NCI-H1417 (cell line): ENCODE results near the gene CNTN5.
A peak's percentile ranks its signal among the peaks of the same experiment; 100 is the strongest.

Source experiments
- DNase-seq, 3 experiments: peaks; one replicate each; lab custom pipeline; 2025; lab: John Stamatoyannopoulos, UW

Gene CNTN5

GRCh38 chr11:99601179-99601578 is 580.4 kb downstream of the CNTN5 start:
- no peak for DNase-seq

GRCh38 chr11:99614352-99614751 is 593.6 kb downstream of the CNTN5 start:
- DNase-seq = no peak

- DNase-seq = peak in 1 of 3 experiments; percentile 23
These were observed 609.9 kb downstream of the CNTN5 start for GRCh38 chr11:99630629-99631028.

- DNase-seq = no peak
These were observed 610.9 kb downstream of the CNTN5 start for GRCh38 chr11:99631618-99632017.

DNA sequence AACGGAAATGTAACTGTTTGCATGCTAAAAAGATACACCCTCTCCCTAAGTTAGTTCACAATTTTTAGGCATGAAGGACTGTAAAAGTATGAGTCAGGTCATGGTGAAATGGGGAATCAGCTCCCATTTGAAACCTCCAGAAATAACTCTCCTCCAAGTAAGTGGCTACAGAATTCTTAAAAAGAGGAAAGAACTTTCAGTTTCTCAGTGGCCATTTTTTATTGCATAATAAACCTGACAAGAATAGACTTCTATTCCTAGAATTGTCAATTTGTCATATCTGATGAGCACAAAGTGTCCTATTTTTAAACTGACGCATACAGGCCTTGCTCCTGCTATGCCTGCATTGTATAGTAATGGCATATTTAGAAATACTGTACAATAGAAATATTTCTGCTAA is 612.2 kb downstream of the CNTN5 start:
- no peak for DNase-seq

DNA sequence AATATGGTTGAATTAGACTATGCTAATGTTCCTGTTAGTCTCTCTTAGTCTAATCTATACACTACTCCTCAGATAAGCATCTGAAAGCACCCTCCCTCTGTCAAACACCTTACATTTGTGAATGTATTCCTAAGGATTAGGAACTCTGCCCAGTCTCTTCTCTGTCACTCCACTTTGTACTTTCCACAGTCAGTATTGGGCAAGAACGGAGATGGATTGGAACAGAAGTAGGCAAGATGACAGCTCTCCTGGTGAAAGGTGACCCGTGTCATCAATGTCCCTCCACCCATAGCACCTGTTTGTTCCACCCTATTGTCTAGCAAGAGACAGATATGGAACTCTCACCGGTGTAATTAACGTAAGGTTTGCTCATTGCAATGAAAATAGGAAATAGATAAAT is 613.8 kb downstream of the CNTN5 start:
- DNase-seq = no peak

- no peak for DNase-seq
These were observed 617.4 kb downstream of the CNTN5 start for GRCh38 chr11:99638073-99638553.

GRCh38 chr11:99640671-99641070 is 619.9 kb downstream of the CNTN5 start:
- DNase-seq = no peak

DNA sequence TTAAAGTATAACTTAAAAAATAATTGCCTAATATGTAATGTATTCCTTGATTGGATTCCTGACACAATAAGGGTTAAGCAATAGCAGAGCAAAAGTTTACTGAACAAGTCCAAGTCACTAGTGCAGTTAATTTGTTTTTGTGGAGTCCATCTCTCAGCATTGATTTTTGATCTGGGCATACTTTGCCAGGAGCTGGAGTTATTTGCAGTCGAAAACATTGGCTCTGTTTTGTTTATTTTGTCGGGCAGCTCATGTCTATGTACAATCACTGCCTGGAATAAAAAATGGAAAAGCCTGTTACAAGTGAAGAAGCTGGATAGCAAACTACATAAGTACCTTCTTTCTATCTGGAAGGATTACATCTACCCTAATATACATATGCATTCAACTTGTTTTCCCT is 625.2 kb downstream of the CNTN5 start:
- DNase-seq = no peak

DNA sequence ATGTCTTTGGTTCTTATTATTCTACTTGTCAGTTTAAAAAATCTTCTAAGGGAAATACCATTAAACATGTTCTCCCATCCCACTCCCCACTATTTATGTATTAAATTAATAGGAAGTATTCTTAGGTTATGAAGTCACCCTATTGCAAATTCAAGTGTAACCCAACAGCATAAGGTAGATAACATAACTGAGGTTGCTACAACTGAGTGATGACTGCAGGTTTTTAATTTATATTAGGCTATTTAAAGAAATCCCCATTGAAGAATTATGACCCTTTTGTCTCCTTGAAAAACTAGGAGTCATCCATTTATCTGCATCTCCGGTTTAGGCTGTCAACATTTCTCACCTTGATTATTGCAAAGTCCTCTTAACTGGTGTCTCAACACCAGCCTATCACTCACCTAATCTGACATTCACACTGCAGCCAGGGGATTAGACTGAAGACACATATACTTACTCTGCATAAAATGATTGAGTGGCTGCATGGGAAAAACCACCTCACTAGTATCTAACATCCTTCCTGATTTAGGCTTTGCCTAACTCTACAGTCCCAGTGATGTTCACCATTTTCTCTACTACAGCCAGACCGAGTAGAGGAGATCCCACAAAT is 649.4 kb downstream of the CNTN5 start:
- no peak for DNase-seq

DNA sequence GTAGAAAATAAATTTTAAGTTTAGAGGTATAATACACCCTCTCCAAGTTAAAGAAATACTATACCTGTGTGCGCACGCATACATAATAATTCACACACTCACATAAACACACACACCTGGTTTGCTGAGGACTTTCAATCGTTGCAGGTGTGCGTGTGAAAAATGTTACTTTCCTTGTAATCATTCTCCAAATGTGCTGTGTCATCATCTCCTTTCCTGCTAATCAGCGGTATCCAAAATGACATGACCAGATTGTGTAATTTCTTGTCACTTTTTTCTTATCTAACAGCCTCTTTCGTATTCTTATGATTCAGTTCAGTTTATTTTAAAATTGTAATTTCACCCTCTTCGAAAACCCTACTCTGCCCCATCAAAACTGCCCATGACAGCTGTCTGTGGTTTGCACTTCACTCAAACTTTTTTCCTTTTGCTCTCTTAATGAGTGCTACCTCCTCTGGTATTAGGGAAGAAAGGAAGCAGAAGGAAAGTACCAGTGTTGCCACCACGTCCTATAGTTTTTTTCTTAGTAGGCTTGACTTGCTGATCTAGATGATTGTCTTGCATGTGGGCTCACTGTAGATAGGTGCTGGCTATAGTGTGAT is 651.2 kb downstream of the CNTN5 start:
- DNase-seq = no peak

DNA sequence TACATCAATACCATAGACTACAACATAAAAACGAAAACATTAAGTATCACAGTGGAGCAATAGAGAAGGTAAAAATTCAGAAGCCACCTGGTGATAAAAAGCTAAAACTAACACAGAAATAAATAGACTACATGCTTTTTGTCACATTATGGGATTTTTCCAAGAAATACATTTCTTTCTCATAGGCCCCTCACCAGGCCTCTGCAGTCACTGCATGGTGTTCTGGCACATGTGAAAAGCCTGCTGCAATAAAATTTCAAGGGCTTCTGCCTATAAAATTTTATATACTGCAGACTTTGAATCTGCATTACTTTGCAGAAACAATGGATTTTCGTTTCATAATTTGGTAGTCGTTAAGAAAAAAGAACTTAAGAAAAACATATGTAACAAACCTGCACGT is 655.5 kb downstream of the CNTN5 start:
- no peak for DNase-seq

DNA sequence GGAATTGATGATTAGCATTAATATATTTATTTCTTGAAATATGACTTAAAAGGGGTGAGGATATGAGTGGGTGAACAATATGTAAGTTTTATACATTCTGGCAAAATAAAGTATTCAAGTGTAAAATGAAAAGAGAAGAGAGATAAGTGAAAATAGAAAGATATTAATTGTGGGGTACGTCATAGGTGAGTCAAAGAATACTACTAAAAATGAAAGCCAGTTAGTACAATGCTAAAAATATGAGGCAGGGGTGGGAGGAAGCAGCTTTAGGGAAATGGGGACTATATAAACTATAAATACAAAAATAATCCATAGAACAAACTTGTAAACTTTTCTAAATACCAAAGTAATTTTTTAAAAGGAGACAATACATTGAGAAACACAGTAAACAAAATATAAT is 661.4 kb downstream of the CNTN5 start:
- DNase-seq = no peak

DNA sequence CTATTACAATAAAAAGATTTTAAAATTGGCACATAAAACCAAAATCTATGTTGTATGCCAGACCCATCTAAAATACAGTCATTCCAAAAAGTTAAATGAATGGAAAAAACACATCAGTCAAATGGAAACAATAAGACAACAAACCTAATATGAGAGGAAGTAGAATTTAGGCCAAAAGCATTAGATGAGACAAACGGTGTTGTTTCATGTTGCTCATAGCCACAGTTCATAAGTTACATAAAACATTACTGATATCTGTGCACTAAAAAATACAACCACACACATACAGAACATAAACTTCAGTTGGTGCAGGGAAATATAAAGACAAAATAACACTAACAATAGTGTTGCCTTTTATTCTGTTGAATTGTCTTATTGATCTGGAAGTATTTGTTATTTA is 661.9 kb downstream of the CNTN5 start:
- DNase-seq = no peak

DNA sequence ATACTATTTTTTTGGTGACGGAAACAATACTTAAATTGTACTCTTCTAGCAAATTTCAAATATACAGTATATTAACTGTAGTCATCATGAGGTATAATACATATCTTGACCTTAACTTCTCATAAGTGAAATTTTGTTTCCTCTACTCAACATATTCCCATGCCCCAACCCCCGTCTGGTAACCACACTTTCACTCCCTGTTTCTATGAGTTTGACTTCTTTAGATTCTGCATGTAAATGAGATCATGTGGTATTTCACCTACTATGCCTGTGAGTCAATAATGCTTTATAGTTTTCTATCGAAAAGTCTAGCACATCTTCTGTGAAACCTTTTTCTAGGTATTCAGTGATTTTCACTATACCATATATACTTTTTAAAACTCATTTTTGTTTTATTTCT is 663.2 kb downstream of the CNTN5 start:
- no peak for DNase-seq

DNA sequence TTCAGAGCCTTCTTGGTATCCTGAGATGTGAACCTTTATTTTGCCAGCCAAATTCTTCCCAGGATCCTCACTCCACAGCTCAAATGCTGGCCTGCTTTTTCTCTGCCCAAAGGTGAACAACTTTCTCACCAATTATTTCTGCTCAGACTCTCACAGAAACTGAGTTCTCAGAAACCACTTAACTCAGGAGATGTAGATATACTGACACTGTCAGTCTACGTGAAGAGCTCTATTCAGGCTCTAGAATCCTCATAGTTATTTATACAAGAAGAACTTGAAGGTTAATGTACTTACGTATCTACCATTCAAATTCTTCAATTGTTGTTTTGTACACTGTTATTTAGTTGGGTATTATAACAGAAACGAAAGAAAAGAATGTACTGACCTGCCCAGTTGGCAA is 666.1 kb downstream of the CNTN5 start:
- DNase-seq = peak in 1 of 3 experiments; percentile 51

DNA sequence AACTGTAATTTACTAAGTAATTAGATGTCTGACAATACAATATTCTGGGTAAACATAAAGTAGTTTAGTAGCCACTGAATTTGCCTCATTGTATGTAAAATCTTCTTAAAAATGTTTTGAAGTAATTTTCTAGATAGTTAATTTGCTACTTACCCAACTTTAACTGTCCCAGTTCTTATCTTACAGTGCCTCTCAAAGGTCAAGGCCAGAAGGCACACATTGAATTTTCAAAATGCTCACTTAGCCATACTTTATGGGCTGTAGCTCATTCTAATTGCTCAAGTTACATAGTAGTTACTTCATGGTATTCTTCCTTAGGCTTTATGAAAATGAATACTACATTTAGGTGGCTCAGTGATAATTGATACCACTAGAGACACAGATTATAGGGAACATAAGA is 666.6 kb downstream of the CNTN5 start:
- peak in 1 of 3 experiments; percentile 59 for DNase-seq

GRCh38 chr11:99693941-99694492 is 673.3 kb downstream of the CNTN5 start:
- DNase-seq = peak in 1 of 3 experiments; percentile 28

GRCh38 chr11:99695106-99695505 is 674.4 kb downstream of the CNTN5 start:
- DNase-seq = no peak

DNA sequence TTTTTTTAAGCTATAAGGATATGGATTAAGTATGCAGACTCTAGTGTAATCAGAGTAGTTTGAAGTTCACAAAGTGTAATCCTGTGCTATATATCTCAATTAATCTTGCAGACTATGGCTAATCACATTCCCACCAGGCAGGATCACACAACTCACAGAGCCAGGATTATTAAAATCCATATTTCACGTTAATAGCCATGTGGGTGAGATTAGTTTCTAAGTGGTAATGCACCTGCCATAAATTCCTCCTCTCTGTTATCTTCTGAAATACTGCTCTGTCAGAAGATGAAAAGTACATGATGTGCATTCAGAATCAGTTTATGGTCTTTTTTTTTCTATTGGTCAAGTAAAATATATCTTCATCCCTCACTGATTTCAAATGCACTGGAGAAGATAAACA is 686.1 kb downstream of the CNTN5 start:
- DNase-seq = no peak

DNA sequence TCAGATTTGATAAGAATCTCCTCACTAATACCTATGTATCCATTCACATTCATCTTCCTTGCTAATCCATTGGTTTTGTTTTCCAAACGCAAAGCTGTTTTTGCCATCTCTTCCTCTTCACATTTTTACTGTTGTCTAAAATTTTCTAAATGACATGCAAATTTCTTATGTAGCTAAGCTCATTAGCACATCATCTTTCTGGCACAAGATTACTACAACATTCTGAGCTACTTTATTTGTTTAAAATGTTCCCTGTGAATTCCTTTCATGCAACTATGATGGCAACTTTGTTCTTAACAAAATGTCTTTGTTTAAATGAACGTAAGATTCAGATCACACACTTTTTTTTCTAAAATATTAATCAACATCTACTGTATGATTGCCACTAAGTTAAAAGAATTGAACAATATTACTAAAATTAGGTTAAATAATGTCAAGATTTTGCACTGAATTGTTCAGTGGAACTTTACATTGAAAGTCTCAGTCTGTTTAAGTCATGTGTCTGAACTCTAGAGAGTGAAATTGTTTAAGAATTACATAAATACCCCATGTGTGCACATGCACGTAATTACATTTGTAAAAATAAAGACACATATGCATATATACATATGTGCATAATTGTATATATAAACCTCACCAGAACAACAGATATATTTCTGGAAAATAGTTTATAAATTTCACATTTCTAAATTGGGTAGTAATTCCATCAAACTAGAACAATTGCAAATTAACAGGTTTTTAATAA is 688.4 kb downstream of the CNTN5 start:
- DNase-seq = no peak

GRCh38 chr11:99716302-99716701 is 695.6 kb downstream of the CNTN5 start:
- DNase-seq = no peak

GRCh38 chr11:99718291-99718690 is 697.5 kb downstream of the CNTN5 start:
- no peak for DNase-seq
